ENCODE results near the gene STING1. TPM values are rescaled to one million over a fixed set of nuclear protein-coding genes. Genes with fewer than 3 reads are reported as not detected.
A peak's percentile ranks its signal among the peaks of the same experiment; 100 is the strongest.
"Not testable (repeated sequence)": the region's sequence is repeated elsewhere in the genome, so short reads cannot be mapped to it uniquely, and the experiment has no call there.

Gene STING1
- total RNA-seq, 1 experiment from 2014 or later, result 55.8 TPM

DNA sequence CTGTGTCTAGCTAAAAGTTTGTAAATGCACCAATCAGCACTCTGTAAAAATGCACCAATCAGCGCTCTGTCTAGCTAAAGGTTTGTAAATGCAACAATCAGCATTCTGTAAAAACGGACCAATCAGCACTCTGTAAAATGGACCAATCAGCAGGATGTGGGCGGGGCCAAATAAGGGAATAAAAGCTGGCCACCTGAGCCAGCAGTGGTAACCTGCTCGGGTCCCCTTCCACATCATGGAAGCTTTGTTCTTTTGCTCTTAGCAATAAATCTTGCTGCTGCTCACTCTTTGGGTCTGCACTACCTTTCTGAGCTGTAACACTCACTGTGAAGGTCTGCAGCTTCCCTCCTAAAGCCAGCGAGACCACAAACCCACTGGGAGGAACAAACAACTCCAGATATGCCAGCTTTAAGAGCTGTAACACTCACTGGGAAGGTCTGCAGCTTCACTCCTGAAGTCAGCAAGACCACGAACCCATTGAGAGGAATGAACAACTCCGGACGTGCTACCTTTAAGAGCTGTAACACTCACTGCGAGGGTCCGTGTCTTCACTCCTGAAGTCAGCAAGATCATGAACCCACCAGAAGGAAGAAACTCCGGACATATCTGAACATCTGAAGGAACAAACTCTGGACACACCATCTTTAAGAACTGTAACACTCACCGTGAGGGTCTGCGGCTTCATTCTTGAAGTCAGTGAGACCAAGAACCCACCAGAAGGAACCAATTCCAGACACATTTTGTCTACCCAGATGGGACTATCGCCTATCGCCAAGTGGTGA lies 20.7 kb upstream of the STING1 start:
- DNase-seq (ENCODE audit: low read depth), result not testable (repeated sequence)

DNA sequence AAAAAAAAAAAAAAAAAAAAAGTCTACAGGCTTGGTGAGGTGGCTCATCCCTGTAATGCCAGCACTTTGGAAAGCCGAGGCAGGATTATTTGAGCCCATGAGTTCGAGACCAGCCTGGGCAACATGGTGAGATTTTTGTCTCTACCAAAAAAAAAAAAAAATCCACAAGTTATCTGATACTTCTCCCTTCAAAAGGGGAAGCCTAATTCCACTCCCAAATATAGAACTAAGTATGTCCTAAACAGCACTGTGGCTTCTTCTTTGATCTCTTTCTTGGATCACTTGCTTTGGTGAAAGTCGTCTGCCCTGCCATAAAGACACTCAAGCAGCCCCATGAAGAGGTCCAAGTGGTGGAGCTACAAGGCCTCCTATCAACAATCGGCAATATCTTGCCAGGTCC lies 18.8 kb upstream of the STING1 start:
- no peak for DNase-seq (ENCODE audit: low read depth)

DNA sequence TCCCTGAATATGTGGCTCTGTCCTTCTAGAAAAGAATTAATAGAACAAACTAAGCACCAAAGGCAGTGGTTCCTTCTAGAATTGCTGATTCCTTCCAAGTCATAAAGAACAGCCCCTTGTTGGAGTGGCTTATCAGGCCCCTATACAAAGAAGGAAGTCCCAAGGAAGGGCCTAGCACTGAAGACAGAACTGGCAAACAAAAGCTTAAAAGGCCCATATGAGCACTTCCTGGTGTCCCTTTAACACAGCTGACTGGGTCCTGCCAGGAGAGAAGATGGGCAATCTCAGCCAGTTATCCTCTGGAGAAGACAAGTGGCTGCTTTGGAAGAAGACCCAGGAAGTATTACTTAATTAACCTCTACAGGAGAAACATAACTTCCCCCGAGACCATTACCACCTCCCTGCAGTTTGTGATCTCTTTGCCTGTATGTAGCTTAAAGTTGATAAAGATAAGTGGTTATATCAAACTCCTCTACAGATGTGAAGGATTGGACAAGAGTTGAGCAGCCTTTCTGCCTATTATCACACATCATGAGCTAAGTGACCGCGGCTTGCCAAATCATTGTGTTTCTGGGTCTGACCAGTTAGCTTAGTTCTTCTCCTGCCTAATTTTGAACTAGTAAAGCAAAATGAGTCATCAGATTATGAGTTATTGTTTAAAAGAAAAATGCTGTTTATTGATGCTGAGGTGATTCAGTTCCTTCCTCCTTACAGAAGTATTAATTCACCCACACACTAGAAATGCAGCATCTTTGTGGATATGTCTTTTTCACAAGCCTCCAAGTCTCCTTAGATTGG lies 13.3 kb upstream of the STING1 start:
- DNase-seq (ENCODE audit: low read depth), result peak; percentile 78

DNA sequence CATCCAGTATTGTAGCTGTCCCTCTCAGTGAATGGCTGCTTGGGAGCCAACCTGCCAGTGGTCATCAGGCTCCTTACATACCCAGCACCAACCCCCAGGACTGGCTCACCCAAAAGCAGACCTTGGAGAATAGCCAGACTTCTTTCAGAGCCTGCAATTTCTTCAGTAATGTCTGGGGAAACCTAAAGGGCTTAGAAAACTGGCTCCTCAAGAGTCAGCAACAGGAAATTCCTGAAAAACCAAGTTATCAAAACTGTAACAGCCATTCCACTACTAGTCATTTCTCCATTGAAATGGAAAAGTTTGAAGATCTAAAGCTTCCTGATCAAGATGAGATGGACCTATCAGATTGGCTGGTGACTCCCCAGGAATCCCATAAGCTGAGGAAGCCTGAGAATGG lies 12.3 kb upstream of the STING1 start:
- DNase-seq (ENCODE audit: low read depth), result peak; percentile 60

DNA sequence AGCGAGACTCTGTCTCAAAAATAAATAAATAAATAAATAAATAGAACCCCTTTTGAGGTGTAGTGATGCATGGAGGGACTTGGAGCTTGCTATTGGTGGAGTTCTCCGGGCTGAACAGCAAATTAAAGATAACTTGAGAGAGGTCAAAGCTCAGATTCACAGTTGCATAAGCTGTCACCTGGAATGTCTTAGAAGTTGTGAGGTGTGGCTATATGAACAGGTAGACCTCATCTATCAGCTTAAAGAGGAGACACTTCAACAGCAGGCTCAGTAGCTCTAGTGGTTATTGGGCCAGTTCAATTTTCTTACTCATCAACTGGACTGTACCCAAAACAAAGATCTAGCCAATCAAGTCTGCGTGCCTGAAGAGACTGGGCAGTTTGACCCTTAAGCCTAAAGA lies 11.7 kb upstream of the STING1 start:
- no peak for DNase-seq (ENCODE audit: low read depth)

DNA sequence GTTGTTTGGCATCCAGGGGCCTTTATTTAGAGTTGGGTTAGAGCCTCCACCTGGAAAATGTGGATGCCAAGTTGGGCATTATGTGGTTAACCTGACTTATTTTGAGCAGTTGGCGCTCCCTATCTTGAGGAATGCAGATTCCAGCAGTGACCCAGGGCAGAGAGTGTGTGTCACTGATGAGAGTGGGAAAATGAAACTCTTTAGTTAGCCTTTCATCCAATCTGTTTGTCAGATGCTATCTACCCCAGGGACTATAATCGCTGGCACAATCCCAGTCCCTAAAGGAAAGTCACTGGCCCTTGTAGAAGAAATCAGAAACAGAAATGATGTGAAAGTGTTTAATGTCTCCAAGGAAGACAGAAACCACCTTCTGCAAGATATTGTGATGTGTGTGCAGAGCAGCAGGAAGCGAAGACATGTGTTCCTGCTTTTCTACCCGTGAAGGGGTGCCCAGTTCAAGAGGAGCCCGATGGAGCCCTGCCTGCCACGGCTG lies 10.2 kb upstream of the STING1 start:
- DNase-seq (ENCODE audit: low read depth), result peak; percentile 59

DNA sequence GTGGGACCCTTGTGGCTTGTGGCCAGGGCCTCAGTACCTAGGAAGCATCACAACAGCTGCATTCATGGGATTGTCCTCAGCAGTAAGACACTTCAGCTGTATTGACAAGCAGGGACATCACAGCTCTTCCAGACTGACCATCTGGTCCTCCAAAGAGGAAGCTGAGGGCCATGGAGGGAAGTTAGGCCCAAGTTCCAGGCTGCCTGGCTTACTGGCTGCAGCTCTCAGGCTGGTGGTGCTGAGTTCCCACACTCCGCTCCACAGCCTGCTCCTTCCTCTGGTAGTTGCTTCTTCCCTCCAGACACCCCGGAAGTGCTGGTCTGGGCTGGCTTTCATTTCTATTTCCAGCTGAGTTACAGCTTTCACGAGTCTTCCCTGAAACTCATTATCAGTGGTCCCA lies 5.7 kb upstream of the STING1 start:
- DNase-seq (ENCODE audit: low read depth), result no peak

DNA sequence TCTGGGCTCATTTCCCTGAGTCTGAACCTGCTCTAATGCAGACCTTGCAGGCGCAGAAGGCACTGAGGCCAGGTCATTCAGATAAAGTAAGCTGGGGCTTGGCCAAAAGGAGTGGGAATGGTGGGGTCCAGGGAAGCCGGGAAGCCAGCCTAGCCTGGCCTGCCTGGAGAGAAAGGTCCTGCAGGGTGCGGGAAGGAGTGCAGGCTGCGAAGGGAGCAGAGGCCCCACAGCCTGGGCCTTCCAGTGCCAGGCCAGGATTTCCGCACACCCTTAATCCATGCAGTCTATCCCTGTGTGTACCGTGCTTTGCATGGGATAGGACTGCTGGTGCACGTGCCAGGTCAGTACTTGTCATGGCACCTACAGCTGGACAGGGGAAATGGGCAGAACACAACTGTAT lies 3.6 kb upstream of the STING1 start:
- DNase-seq (ENCODE audit: low read depth), result no peak

DNA sequence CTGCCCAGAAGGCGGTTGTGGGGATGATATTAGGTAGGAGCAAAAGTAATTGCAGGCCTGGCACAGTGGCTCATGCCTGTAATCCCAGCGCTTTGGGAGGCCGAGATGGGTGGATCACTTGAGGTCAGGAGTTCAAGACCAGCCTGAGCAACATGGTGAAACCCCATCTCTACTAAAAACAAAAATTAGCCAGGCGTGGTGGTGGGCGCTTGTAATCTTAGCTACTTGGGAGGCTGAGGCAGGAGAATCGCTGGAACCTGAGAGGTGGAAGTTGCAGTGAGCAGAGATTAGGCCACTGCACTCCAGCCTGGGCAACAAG lies 291 bp upstream of the STING1 start:
- DNase-seq (ENCODE audit: low read depth), result not testable (repeated sequence)

DNA sequence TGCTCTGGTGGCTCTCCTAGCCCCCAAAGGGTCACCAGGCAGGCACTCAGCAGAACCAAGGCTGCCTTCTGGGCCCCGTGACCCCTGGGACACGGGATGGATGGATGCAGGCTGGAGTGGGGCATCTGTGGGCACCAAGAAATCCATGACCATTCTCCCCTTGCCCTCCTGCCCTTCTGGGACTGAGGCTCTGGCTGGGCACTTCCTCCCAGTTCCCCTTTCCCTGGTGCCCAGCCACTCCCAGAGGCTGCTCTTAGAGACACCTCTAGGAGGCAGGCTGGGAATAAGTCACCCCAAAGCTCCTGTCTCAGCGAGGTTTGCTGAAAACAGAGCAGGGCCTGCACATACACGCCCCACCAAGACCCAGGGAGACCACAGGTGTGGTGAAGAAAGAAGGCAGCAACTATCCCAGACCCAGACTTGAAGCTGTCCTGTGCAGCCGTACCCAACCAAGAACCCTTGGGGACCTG lies 943 bp downstream of the STING1 start:
- DNase-seq (ENCODE audit: low read depth), result peak; percentile 57

DNA sequence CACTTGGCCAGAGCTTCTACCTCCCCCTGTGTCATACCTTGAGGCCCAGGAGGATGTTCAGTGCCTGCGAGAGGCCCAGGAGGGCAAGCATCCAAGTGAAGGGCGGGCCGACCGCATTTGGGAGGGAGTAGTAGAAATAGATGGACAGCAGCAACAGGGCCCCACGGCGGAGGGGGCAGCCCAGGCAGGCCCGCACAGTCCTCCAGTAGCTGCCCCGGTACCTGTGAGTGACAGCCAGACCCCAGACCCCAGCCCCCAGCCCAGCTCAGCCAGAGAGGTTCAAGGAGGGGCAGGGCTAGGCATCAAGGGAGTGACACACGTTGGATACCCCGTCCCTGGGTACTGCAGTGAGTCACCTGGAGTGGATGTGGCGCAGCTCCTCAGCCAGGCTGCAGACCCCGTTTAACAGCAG lies 1.4 kb downstream of the STING1 start:
- DNase-seq (ENCODE audit: low read depth), result peak; percentile 52

DNA sequence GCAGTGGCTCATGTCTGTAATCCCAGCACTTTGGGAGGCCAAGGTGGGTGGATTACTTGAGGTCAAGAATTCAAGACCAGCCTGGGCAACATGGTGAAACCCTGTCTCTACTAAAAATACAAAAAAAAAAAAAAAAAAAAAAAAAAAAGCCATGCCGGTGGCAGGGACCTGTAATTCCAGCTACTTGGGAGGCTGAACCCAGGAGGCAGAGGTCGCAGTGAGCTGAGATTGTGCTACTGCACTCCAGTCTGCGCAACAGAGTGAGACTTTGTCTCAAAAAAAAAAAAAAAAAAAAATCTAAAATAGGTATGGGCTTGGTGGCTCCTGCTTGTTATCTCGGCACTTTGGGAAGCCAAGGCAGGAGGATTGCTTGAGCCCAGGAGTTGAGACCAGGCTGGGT lies 2.8 kb downstream of the STING1 start:
- DNase-seq (ENCODE audit: low read depth), result not testable (repeated sequence)

DNA sequence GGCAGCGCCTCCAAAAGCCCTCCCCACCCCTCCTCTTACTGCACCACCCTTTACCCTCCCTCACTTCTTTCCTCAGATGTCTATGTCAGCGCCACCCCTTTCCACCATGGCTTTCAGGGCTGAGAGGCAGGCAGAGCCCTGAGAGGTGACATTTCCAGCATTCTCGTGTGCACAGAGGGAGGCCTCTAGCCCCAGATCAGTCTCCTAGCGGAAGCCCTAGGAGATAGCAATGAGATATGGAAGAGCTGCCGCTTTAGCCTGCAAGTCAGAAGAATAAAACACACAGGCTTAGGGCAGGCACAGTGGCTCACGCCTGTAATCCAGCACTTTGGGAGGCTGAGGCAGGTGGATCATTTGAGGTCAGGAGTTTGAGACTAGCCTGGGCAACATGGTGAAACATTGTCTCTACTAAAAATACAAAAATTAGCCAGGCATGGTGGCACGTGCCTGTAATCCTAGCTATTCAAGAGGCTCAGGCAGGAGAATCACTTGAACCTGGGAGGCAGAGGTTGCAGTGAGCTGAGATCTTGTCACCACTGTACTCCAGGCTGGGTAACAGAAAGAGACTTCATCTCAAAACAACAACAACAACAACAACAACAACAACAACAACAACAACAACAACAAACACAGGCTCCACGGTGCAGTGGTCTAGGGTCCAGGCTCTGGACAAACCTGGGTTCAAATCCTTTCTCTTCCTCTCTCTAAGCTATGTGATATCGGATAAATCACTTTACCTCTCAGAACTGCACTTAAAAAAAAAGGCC lies 3.7 kb downstream of the STING1 start:
- not testable (repeated sequence) for DNase-seq (ENCODE audit: low read depth)

DNA sequence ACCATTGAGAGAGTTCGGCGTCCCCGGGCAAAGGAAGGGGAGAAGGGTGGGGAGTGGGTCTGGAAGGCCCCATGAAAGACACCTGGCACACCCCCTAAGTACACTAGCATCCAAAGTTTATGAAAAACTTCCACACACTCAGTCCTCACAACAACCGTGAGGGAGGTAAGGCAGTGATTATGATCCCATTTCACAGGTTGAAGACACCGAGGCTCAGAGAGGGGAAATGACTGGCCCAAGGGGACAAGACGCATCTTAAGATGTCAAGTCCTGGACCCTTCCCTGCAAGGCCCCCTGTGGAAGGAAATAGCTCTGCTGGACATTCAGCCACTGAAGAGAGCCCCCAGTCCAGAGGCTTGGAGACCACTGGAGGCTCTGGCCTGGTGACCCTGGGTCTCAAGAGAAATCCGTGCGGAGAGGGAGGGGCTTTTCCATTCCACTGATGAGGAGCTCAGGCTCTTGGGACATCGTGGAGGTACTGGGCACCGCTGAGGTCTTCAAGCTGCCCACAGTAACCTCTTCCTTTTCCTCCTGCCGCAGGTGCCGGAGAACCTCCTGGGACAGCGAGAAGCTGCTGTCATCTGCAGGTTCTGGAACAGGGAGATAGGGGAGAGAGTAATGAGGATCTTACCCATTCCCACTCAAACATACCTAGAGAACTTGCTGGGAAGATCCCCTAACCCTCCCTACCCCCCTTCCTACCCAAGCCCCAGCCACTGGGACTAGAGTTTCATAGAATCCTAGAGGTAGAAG lies 6.5 kb downstream of the STING1 start:
- no peak for DNase-seq (ENCODE audit: low read depth)

DNA sequence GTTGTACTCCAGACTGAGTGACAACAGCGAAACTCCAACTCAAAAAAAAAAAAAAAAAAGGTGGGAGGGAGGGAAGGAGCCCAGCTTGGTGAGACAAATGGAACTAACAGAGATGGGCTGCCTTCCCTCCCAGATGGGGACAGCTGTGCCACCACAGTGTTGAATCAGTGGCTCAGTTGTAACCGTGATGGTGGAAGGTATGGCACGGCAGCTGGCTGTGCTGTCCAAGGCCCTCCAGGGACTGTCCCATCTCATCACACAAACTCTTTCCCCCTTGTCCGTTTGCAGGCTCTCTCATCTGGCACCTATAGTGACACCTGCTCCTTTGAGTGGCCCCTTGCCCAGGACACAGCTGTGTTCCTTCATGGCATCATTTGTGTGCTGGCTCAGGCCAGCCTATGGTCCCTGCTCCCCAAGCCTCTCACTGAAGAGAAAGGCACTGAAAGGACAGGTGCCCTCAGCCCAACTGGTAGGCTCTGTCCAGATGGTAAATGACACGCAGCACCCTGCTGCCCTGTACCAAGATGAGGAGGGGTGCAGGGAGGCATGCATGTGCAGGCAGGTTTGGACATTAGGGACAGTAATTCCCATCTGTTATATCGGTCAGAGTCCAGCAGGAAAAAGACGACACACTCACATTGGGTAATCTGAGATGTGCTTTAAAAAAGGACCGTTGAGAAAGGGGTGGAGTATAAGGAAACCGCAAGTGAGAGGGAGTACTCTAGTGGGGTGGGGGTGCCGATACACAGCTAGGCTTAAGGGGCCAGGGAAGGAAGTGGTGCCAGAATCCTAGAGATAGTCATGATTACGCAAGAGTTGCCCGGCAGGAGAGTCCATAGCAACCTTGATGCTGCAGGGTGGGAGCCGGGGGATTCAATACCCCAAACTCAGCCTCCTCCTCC lies 7.4 kb downstream of the STING1 start:
- DNase-seq (ENCODE audit: low read depth), result peak; percentile 80

DNA sequence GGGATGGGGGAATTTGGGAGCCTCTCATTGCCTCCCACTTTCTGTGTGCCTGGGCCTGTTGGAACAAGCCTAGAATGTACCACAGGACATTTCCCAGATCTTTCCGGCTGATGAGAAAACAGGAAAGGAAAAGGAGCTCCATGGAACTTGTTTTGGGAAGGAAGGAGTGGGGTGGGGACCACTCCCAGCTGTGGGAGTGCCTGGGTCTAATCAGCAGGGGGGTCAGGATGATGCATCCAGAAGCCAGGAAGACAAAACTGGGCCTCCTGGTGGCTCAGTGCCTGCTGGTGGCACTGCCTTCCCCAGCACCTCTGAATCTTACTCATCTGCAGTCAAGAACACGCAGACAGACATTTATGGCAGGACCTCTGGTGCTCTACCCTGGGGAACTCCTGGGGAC lies 9.0 kb downstream of the STING1 start:
- DNase-seq (ENCODE audit: low read depth), result peak; percentile 52

DNA sequence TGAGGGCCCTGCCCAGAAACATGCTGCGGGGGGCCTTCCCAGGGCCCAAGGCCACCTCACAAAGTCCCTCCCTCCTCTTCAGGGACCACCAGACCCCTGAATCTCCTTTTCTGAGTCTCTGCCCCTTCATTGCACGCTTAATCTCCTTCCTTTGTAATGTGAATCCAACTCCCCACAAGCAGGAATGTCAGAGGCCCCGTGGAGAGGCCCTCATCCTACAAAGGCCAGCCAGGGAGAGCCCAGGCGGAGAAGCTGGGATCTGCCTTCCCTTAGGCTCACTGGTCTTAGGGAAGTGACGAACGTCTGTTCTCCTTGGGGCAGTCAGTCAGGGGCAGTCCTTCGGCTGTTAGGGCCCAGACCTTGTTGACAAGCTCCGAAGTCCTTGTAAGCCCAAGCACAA lies 9.5 kb downstream of the STING1 start:
- DNase-seq (ENCODE audit: low read depth), result no peak

DNA sequence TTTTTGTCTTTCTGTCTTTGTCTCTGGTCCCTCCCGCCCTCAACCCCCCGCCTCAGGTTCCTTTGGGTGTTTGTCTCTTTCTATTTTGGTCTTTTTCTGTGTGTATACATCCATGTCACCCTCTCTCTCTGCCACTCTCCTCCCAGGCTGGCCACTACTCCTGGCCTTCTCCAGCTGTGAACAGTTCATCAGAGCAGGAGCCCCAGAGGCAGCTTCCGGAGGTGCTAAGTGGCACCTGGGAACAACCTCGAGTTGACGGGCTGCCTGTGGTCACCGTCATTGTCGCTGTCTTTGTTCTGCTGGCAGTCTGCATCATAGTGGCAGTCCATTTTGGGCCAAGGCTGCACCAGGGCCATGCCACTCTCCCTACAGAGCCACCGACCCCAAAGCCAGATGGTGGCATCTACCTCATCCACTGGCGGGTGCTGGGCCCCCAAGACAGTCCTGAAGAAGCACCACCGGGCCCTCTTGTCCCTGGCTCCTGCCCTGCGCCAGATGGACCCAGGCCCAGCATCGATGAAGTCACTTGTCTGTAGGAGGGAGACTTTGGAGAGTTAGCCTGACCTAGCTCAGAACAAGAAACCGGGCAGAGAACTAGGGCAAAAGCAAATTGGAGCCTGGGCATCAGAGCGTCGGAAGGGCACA lies 10.1 kb downstream of the STING1 start:
- DNase-seq (ENCODE audit: low read depth), result no peak

DNA sequence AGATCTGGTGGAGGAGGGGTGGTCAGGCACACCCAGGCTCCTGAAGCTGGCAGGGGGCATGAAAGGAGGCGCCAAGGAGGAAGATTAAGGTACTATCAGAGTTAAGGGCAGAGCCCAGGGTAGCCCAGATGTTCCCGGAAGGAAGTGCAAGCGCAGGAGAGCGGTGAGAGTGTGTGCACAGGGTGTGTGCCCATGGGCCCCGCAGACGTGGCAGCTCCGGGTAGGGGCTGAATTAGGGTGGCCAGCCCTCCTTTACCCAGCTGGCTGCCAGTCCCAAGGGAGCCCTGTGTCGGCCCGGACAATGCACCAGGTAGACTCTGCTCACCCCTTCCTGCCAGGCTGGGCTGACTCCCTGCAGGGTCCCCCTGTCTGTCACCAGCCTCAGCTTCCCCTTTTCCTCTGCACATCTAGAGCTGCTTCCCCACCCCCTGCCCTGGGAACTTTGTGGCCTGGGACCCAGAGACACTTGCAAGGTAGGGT lies 11.7 kb downstream of the STING1 start, which contains the start of gene SMIM33:
TSS of gene SMIM33 (plus strand) at position 184 of the 480 bp plus-strand sequence. CDS start at position 302, 118 bp downstream.
- no peak for DNase-seq (ENCODE audit: low read depth)
